Activated gamma-delta T cell treated with Interleukin-2 at 50 U/mL for 16 hours (primary cell): ENCODE measurements around the gene TGIF1.
"Not testable (repeated sequence)": the region's sequence is repeated elsewhere in the genome, so short reads cannot be mapped to it uniquely, and the experiment has no call there.

Experiments
- DNase-seq: peaks from one replicate; pipeline ENCODE4 v3.0.0-alpha.2; 2020

The TGIF1 gene

DNA sequence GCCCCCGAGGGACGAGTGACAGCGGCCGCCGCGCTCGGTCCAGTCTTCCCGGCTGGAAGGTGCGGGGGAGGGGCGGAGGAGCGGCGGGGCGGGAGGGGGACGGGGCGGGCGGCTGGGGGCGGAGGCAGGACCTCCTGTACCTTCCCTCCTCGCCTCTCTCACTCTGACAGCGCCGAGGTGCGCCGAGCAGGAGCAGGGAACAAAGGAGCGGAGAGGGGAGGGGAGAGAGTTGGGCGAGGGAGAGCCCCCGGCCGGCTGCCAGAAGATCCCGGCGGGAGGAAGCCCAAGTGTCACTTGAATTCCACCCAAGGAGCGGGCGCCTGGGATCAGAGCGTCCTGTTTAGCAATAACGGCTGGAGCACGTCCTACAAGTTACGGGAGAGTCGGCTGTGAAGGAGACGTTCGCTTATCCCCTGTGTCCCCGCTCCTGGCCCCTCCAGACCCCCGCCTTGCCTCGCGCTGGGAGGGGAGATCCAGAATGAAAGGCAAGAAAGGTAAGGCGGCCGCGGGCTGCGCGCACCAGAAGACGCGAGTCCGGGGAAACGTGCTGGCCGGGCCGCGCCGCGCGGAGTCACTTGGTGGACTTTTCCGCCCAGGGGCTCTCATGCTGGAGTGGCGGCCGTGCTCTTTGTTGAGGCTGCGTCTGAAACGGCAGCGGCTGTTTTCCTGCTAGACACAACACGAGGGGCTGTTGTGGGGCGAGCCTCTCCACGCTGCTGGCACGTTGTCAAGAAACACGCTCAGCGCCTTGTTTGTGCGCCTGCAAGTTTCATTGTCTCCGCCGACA is at the start of gene TGIF1:
TSS of gene TGIF1 (plus strand) at position 161 of the 787 bp plus-strand sequence. CDS start at position 479, 318 bp downstream.
- DNase-seq, result peak; percentile 77

DNA sequence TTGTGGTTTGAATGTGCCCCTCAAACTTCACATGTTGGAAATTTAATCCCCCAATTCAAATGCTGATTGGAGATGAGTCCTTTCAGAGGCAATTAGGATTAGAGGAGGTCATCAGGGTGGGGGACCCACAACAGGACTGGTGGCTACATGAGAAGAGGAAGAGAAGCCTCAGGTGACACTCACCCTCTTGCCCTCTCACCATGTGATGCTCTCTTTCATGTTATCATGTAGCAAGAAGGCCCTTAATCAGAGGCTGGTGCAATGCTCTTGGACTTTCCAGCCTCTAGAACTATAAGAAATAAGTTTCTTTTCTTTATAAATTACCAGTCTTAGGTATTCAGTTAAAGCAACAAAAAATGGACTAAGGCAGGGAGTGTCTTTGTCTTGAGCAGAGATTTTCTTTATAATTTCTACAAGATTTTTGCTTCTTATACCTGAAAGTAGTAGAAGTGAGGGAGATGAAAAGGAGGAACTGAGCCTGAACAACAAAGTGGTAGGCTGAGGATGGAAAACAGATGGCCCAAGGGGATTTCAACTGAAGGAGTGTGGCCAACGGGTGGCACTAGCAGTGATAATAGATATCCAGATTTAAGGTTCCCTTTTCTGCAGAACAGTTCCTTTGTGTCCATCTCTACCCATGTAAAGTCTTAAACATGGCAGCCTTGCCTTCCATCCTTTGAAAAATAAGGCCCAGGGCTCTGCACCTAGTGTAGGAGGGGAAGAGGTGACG is 49.2 kb upstream of the TGIF1 start:
- no peak for DNase-seq

DNA sequence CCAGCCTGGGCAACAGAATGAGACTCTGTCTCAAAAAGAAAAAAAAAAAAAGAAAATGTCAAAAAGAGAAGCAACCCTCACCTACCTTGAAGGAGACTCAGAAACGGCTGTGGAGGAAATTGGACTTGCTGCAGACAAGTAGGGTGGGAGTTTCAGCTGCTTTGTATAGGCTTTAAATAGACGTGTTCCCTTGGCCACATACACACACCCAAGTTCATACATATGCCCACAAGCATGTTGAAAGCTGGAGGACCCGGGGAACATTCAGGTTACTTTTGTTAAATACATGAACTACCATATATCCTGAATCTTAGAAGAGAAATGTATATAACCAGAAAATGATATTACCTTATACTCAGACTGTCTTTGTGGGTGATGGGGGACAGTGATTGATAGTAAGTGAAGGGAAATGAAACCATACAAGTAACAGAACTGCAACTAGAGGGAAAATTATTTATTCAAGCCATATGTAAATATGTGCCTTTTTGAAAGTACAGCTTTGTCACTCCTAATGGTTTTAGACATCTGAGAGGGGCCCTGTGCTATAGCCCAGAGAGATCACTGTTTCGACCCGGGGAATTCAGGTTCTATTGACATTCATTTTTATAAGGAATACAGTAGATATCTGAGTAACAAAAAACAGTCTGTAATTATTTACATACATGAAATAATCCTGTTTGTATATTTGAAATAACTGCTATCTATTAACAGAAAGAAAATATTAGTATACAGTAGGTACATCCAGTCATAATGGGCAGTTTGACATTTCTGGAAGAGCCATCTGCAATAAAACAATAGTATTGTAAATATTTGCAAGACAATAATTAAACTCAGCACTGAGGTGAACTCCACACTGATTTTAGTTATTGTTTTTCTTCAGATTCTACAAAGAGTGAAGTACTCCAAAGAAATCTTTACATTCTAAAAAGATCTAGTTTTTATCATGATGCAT is 48.0 kb upstream of the TGIF1 start:
- DNase-seq, result no peak

DNA sequence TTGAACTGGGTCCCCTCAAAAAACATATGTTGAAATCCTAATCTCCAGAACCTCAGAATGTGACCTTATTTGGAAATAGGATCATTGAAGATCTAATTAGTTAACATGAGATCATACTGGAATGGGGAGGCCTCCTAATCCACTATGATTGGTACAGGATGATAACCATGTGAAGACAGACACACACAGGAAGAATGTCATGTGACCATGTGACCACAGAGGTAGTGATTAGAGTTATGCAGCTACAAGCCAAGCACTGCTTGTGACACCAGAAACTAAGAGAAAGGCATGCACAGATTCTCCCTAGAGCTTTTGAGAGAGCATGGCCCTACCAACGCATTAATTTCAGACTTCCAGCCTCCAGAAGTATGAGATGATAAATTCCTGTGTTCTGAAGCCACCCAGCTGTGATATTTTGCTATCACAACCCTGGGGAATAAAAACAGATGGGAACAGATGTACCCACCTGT is 47.0 kb upstream of the TGIF1 start:
- DNase-seq, result no peak

DNA sequence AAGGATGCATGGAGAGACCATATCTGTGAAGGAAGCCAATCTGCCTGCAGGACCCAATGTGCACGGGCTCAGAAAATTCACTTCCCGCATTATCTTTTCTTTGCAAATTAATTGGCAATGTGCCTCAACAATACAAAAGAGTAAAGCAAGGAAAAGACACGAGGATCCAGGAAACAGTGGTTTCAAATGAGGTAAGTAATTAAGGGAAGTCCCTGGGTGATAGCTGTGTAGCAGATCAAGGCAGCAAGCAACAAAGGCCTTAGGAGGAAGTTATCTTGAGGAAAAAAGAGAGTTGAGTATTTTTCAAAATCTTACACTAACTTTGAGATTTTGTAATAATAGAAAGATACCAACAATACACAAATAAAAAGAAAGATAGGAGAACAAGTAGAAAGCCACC is 44.3 kb upstream of the TGIF1 start:
- no peak for DNase-seq

DNA sequence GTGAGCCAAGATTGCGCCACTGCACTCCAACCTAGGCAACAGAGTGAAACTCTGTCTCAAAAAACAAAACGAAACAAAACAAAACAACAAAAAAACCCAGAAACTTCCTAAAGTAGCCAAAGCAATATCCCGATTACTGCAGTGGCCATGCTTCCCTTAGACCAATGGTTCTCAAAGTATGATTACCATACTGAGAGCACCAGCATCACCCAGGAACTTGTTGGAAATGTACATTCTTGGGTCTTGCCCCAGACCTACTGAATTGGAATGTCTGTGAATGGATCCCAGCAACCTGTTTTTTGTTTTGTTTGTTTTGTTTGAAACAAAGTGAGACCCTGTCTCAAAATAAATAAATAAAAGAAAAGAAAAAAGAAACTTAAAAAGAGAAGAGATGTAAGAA is 41.9 kb upstream of the TGIF1 start:
- no peak for DNase-seq

DNA sequence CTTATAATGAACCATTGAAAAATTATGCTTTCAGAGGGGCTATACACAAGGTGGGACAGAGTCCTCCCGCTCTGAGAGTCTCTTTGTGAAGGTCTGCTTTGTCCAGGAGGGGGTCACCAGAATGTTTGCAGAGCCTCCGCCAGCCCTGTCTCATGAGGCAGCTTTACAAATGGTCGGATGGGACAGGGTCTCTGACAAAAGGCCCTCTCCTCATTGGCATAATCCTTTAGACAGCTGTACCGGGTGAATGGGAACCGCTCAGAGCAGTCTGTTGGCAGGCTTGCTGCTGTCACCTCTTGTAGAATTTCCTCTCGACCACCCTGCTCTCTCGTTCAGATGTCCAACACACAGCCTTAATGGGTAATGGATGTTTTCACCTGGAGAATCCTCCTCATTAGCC is 40.2 kb upstream of the TGIF1 start:
- DNase-seq, result no peak

DNA sequence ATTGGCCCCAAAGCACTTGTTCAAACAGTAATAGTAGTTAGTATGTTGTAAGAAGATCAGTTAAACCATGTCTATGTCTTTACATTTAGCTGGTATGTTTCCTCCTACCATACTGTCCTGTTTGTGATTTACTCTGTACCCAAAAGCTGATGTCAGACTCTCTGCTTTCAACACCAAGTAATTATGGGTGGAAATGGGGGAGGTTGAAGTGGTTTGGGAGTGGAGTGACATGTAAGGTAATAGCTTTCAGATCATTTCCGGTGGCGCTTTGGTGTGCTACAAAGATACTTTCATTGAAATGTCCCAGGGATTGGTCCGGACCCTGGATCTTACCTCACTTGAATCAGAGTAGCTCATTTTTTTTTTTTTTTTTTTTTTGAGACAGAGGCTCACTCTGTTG is 39.7 kb upstream of the TGIF1 start:
- no peak for DNase-seq

DNA sequence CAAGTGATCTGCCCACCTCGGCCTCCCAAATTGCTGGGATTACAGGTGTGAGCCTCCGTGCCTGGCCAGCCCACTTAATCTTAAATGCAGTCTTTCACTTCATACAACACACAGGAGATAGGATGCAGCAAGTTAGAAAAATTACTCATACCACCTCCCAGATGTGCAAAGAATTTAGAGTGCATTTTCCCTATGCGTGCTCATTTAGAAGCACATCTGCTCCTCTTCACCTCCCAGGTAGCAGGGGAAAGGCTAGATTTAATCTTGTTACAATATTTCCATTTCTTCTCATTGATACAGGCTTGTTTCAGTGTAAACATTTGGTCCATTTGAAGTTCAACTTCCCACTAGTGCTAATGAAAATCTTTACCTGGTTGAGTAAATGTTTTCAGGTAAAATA is 39.1 kb upstream of the TGIF1 start:
- not testable (repeated sequence) for DNase-seq

DNA sequence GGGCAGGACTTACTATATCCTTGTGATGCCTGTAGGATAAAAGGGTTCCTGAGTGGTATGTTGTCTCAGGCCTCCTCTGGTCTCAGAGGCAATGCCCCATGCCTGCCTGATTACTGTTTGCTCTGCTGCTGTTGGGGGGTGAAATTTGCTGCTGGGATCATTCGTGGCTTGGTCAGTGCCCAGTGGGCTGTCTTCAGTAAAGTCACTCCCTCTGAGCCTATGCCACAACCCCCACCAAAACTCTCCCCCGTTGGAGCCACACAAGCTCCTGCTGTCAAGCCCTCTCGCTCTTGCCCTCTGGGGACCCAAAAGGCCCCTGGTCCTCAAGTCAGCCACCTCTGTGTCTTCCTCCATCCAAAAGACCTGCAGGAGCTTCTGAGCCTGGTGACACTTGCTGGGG is 38.6 kb upstream of the TGIF1 start:
- DNase-seq, result no peak

DNA sequence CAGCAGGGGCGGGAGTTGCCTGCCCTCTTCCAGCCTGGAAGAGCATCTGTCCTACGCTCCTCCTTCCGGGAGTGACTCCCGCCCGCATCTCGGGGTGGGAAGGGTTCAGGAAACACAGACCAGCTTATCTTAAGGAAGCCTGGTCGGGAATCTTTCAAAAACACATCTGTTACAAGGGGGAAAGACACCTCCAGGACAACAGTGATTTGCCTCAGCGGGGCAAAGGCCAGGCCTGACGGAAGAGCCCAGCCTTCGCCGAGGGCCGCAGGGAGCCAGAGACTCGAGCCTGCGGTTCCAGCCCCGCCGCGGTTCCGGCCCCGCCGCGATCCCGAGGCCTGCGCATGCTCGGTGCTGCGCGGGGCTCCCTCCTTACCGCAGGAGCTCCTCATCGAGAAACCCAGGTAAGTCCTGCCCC is 38.1 kb upstream of the TGIF1 start:
- peak; percentile 11 for DNase-seq

DNA sequence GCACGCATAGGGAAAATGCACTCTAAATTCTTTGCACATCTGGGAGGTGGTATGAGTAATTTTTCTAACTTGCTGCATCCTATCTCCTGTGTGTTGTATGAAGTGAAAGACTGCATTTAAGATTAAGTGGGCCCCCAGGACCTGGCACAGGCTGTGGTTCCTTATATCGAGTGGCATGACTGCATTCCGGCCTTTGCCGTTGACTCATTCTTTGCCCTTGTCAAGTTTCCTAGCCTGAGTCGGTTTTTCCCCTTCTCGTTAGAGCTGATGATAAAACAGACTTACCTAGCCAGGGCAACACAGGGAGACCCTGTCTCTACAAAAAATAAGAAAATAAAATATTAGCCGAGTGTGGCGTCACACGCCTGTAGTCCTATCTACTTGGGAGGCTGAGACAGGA is 37.4 kb upstream of the TGIF1 start:
- DNase-seq, result not testable (repeated sequence)

DNA sequence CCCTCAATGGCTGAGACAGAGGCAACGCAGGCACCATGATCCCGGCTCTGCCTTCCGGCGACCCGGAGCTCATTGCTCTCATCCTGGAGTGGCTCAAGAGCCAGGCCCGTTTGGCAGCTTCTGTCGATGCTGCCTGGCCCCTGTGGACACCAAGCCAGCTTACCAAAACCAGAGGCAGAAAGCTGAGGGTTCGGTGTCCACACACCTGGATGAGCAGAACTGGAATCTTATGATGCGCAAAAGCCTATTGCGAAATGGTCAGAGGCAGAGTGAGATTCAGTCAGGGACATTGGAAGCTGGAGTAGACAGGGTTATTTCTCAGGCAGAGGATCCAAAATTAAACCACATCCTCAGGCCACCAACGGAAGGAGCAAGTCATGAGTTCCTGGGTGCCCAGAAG is 34.9 kb upstream of the TGIF1 start:
- no peak for DNase-seq

DNA sequence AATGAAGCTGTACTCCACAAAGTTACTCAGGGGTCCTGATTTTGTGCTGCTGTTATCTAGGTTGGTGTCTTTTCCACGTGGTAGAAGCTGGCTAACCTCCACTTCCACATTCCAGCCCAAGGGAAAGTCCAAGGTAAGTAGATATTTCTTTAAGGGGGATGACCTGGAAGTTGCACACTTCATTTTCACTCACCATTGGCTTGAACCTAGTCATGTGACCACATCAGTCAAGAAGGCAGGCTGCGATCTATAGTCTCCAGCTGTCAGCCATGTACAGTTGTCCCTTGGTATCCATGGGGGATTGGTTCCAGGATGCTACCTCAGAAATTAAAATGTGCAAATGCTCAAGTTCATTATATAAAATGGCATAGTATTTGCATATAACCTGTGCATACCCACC is 31.9 kb upstream of the TGIF1 start:
- no peak for DNase-seq

DNA sequence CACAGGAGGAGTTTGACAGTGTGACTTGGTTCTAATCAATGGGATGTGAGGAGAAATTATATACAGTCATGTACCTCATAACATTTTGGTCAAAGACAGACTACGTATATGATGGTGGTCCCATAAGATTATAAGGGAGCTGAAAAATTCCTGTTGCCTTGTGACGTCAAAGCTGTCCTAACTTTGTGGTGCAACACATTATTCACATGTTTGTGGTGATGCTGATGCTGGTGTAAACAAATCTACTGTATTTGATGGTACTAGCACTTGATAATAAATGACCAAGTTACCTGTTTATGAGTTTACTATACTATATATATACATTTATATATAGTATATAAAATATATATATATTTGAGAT is 29.1 kb upstream of the TGIF1 start:
- DNase-seq, result no peak

DNA sequence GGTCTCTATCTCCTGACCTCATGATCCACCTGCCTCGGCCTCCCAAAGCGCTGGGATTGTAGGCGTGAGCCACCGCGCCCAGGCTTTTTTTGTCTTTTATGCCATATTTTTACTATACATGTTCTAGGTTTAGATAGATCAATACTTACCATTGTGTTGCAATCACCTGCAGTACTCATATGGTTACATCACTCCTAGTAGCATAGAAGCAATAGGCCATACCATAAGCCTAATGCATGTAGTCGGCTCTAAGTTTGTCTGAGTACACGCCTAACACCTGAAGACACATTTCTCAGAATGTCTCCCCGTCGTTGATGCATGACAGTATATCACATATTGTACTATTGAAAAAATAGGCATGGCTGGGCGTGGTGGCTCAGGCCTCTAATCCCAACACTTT is 27.1 kb upstream of the TGIF1 start:
- DNase-seq, result no peak

DNA sequence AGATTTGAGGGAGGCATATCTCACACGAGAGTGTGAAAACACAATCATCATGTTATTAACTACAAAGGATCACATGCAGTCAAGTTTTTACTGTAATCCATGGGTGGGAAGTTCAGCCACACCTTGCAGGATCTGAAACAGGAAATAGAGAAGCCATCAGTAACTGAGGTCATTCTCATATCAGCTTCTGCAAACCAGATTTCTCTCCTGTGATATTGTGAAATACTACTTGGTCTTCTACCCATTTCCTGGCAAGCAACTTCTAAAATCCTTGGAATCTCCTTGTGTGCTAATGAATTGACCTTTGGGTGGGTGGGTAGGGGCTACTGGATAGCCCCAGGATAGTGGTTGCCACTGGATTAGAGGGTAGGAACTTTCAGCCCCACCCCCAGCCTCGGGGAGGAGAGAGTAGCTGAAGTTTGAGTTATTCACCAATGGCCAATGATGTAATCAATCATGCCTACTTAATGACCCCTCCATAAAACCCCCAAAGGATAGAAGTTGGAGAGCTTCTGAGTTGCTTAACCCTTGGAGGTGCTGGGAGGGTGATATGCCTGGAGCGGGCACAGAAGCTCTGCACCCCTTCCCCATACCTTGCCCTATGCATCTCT is 25.6 kb upstream of the TGIF1 start:
- DNase-seq, result no peak

DNA sequence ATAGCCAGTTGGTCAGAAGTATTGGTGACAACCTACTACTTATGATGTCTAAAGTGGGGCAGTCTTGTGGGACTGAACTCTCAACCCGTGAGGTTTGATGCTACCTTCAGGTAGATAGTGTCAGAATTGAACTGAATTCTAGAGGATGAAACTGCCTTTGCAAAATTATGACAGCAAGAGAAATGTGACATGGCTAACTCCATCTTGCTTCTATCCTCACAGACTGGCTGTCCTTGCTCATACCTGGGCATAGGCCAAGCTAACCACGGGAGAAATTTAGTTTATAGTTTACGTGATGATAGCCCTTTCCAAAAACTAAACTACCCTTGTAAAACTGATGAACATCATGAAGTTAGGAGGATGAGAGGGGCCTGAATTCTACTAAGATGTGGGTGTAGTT is 24.9 kb upstream of the TGIF1 start:
- DNase-seq, result no peak

DNA sequence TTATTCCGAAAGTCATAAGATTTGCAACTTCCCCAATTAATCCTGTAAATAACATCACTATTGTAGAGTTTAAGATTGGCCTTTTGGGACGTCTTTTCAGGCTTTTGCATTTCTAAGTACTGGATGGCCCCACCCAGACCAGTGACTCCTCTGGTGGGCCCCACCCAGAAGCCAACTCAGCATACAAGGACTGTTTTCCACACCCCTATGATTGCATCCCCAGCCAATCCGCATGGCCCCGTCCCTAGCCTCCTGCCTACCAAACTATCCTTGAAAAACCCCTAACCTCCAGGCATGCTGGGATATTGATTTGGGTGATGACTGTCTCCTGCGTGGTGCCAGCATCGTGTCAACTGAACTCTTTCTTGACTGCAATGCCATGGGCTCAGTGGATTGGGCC is 24.5 kb upstream of the TGIF1 start:
- no peak for DNase-seq

DNA sequence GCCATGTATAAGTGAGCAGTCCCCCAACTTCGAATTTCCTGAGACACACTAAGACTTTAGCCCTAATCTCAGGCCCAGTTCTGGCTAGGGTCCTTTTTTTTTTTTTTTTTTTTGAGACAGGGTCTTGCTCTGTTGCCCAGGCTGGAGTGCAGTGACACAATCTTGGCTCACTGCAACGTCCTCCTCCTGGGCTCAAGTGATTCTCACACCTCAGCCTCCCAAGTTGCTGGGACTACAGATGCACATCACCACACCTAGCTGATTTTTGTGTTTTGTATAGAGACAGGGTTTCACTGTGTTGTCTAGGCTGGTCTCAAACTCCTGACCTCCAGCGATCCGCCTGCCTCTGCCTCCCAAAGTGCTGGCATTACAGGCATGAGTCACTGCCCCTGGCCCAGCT is 23.9 kb upstream of the TGIF1 start:
- DNase-seq, result no peak

DNA sequence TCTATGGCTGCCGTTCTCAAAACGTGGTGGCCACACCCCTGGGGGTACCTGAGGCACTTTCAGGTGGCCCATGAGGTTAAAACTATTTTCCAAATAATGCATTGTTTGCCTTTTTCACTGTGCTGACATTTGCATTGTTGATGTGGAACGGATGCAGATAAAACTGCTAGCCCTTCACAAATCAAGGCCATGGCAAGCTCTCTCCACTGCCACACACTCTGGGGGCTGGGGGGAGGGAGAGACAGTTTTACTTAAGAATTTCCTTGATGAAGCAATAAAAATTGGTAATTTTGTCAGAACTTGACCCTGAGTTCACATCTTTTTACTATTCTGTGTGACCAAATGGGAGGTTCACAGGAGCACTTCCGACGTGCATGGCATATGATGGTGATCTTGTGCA is 22.0 kb upstream of the TGIF1 start:
- no peak for DNase-seq

DNA sequence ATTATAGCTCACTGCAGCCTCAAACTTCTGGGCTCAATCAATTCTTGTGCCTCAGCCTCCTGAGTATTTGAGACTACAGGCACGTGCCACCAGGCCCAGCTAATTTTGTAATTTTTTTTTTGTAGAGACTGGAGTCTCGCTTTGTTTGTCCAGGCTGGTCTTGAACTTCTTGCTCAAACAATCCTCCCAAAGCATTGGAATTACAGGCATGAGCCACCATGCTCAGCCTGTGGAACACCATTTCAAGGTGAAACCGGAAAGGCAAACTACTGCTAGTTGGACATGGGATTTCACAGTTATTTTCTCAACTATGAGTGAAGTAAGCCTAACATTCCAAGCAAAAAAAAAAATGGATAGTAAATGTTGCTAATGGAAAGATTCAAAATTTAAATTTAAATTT is 20.9 kb upstream of the TGIF1 start:
- no peak for DNase-seq

DNA sequence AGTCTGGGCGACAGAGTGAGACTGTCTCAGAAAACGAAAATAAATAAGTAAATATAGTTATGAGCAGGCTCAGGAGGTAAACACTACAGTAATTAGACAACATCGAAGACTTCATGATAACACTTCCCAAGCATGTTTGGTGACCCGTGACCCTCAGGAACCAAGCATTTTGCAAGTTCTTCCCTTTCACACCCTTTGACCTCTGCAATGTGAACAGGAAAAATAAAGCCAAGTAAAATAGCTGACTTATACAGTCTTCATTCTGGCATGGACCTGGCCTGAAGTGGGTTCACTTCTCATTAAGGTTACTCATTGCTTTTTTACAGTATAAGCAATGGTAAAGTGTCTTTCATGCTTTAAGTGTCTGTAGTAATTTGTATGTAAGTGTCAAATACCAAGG is 15.3 kb upstream of the TGIF1 start:
- DNase-seq, result no peak
